Heart left ventricle (tissue), 13 donors: ENCODE data around the gene SEL1L2.

ENCODE experiments used
- POLR2A ChIP-seq, 2 donors: fragments of 450-650 bp; IDR thresholded peaks; one replicate each; pipeline ENCODE4 v1.6.1; 2017; ENCODE audit warnings: antibody characterized with exemption in 2 of 2, mild to moderate bottlenecking in 2 of 2, moderate library complexity in 2 of 2
- TF ChIP-seq, protein P1 (sequence below), 12 donors: fragments of 200-600 bp; sonication (generic) in 4 of 12; IDR thresholded peaks; one replicate each; pipeline versions ENCODE4 v1.5.0 to v1.8.0; 2018 to 2022; ENCODE audit warnings: antibody characterized with exemption in 12 of 12, mild to moderate bottlenecking in 5 of 12
- donor health status: ischemic (EF 13 %, LVEDD 7.1; RV severe dilation, severe dysfunction).
- donor health status: DM: no; HTN: yes; CAD: no.
- donor health status: DM: no; HTN: no; CAD: no.
- donor health status: ischemic (EF 25% LVEDD 6.9; RV normal size, moderate dysfunction).
- donor health status: ischemic (EF 25% LVEDD 5.7; RV mildly dilated, moderate dysfunction).
- donor health status: ischemic (EF 35%, LVEDD 5.7; RV mildly dilated, moderate dysfunction).
- donor health status: nonischemic (EF 11% LVEDD 7.7; RV severe dilation, severe dysfunction).
- donor health status: DM: yes; HTN: yes; CAD: no.
- donor health status: PGD.
- donor health status: ischemic (EF 29% LVEDD 5.4; RV normal size, mild dysfunction).
- donor health status: nonischemic (EF 23%, LVEDD 6.1; RV moderate dilation, normal function).

- TF ChIP-seq, protein P1, sequence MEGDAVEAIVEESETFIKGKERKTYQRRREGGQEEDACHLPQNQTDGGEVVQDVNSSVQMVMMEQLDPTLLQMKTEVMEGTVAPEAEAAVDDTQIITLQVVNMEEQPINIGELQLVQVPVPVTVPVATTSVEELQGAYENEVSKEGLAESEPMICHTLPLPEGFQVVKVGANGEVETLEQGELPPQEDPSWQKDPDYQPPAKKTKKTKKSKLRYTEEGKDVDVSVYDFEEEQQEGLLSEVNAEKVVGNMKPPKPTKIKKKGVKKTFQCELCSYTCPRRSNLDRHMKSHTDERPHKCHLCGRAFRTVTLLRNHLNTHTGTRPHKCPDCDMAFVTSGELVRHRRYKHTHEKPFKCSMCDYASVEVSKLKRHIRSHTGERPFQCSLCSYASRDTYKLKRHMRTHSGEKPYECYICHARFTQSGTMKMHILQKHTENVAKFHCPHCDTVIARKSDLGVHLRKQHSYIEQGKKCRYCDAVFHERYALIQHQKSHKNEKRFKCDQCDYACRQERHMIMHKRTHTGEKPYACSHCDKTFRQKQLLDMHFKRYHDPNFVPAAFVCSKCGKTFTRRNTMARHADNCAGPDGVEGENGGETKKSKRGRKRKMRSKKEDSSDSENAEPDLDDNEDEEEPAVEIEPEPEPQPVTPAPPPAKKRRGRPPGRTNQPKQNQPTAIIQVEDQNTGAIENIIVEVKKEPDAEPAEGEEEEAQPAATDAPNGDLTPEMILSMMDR (IDR thresholded peaks at IDR 0.05): no peak
- TF ChIP-seq POLR2A (IDR thresholded peaks at IDR 0.05): no peak
Measured at GRCh38 chr20:13875265-13875811, 115.1 kb downstream of the SEL1L2 start.
